Right lung (tissue), 10 donors: Measurements from ENCODE around the gene ULBP3. TPM values are rescaled to one million over a fixed set of nuclear protein-coding genes. Genes with fewer than 3 reads are reported as not detected.

ENCODE experiments used
- DNase-seq, 2 donors: peaks; one replicate each; pipeline ENCODE4 v3.0.0-alpha.2; 2013
- long read RNA-seq, 8 donors: transcript quantifications; one replicate each; lab custom pipeline, GENCODE V29; 2026
- polyA plus RNA-seq, 5 donors: library from polyadenylated mRNA; unstranded; fragments of 120-200 nt; gene quantifications; one replicate each; pipeline versions ENCODE4 v1.2.1 to v1.2.3, GENCODE V29; 2013; ENCODE audit warnings: inconsistent platforms in 1 of 5, low replicate concordance in 1 of 5; ENCODE audit not compliant: insufficient read length in 5 of 5, insufficient read depth in 1 of 5

The ULBP3 gene
- polyA plus RNA-seq, result 10 to 100 TPM in 3 of 5 donors, 1 to 10 TPM in 2; 8.6 to 13.0 (median 10.2) TPM
- long read RNA-seq, donor 1, transcript ULBP3-201 (5 exons, 988 nt), result major isoform, 10 of 11 reads
- long read RNA-seq, donor 1, partial matches to known transcripts, result 0 of 11 reads
- long read RNA-seq, donor 1, other reads (novel, unspliced or antisense), result 0 of 11 reads
- long read RNA-seq, donor 2, partial matches to known transcripts, result 0 of 4 reads
- long read RNA-seq, donor 2, other reads (novel, unspliced or antisense), result 0 of 4 reads
- long read RNA-seq, donor 3, partial matches to known transcripts, result 0 of 1 reads
- long read RNA-seq, donor 3, other reads (novel, unspliced or antisense), result 0 of 1 reads
- long read RNA-seq, donor 4, partial matches to known transcripts, result 0 of 2 reads
- long read RNA-seq, donor 4, other reads (novel, unspliced or antisense), result 0 of 2 reads
- long read RNA-seq, donor 5, result 0 reads
- long read RNA-seq, donor 6, transcript ULBP3-201 (5 exons, 988 nt), result major isoform, 5 of 5 reads
- long read RNA-seq, donor 6, partial matches to known transcripts, result 0 of 5 reads
- long read RNA-seq, donor 6, other reads (novel, unspliced or antisense), result 0 of 5 reads
- long read RNA-seq, donor 7, partial matches to known transcripts, result 0 of 3 reads
- long read RNA-seq, donor 7, other reads (novel, unspliced or antisense), result 0 of 3 reads
- long read RNA-seq, donor 8, partial matches to known transcripts, result 0 of 1 reads
- long read RNA-seq, donor 8, other reads (novel, unspliced or antisense), result 0 of 1 reads

DNA sequence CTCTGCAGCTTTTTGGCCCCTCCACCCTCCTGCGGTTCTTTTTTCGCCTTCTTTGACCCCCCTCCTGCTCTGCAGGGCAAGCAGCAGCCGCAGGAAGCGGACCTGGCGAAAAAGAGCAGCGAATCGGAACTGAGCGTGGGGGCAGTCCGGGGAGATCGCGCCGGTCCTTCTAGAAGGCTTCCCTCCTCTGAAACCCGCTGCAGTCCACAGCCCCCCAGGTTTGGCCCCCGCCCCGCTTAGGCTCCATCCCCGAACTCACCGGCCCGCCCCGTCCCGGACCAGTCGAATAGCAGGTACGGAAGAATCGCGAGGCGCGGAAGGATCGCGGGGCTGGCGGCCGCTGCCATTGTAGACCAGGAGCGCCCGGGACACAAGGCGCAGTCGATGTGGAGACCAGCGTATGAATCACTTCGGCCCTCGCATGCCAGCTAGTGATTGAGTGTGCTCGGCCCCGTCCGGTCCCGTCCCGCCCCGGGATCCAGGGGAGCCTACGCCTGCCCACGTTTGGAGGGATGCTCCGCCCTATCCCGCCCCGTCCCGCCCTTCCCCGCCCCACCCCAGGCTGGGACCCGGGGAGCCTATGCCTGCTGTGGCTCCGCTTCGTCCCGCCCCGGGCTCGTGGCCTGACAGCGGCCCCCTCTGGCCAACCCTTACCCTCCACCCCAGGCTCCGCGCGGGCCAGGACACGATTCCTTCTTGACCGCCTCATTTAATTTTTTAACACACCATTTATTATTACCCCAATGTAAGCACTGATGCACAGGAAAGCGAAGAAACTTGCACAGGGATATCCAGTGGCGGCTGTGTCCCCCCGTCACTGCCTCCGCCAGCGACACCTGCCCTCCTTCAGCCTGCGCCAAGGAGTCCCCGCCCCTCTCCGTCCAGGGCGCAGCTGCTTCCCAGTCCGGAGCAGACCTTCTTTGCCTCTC lies at the start of gene ULBP3:
Gene ULBP3, minus strand, starts transcription at position 402 of the 929 bp plus-strand sequence. Its CDS starts 55 bp downstream, at position 347.
- peak; percentile 77 to 84 for DNase-seq

DNA sequence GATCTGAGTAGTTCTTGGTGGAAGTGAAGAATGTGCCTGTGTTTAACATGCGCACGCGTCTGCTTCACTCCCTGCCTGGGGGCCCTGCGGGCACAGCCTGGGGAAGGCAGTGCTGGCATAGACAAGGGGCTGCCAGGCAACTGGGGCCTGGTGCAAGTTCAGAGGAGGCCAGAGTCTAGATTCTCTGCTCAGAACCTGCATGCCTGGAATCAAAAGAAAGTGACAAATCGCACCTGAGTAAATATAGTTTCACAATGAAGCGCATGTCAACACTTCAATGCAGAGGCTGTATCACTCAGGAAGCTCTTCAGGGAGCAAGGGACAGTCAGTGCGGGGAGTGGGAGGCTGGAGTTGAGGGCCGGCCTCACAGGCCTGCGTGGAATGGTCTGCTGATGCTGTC lies 49.7 kb upstream of the ULBP3 start:
- no peak for DNase-seq

GRCh38 chr6:150118203-150118602 lies 49.3 kb upstream of the ULBP3 start:
- DNase-seq, result no peak

DNA sequence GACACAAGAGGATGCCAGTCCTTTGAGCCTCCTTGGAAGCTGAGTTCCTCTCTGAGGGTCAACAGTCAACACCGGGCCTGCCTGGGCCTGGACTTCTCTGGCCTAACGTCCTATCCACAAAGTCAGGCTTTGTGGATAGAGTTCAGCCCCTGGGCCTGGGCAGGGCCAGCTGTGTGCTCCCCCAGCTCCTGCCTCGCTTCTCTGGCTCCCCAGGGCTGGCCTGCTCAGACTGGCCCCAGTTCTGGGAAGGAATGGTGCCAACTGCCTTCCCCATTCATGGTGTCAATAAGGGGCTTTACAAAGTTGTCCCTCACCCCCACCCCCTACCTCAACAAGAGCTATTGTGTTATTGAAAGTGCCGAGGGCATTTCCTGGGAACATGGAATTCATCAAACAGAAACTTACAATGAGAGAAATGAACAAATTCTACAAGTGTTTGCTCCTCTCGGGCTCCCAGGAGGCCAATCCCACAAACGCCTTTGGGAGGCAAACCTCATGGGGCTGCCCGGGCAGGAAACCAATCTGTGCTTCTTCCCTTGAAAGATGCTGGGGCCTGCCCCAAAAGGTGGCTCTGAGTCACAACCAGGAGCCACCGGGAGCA lies 47.4 kb upstream of the ULBP3 start:
- DNase-seq, result no peak

GRCh38 chr6:150115769-150116168 lies 46.8 kb upstream of the ULBP3 start:
- DNase-seq, result no peak

GRCh38 chr6:150112233-150112632 lies 43.3 kb upstream of the ULBP3 start:
- no peak for DNase-seq

DNA sequence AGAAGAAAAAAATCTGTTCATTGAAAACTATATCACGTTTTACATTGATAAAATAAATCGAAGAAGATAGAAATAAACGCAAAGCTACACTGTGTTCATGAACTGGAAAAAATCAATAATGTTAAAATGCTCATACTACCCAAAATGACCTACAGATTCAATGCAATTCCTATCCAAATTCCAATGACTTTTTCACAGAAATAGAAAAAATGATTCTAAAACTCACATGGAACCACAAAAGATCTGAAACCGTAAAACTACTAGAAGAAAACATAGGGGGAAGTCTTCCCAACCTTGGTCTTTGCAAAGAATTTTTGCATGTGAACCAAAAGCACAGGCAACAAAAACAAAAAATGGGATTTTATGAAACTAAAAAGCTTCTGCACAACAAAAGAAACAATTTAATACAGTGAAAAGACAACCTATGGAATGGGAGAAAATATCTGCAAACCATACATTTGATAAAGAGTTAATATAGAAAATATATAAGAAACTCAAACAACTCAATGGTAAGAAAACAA lies 33.9 kb upstream of the ULBP3 start:
- DNase-seq, result no peak

GRCh38 chr6:150100745-150101144 lies 31.8 kb upstream of the ULBP3 start:
- no peak for DNase-seq

GRCh38 chr6:150099953-150100352 lies 31.0 kb upstream of the ULBP3 start:
- no peak for DNase-seq

- no peak for DNase-seq
Measured at GRCh38 chr6:150099546-150099945, 30.6 kb upstream of the ULBP3 start.

DNA sequence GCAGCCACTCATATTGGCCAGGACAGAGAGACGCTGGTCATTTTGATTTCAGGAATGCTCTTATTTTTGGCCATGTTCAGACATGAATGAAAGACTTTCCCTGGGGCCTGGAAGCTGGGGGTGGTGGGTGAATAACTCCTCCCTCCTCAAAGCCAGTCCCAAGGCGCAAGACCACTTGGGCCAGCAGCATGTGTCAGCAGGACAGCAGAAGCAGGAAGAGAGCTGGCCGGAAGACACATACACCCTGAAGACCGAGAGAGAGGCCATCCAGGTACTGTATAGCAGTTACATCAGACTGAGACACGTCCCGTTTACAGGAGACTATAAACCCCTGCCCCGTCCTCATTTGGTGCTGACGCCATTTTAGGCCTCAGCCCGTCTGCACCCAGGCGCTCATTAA lies 29.2 kb upstream of the ULBP3 start:
- no peak for DNase-seq

- no peak for DNase-seq
Measured at GRCh38 chr6:150093397-150093796, 24.5 kb upstream of the ULBP3 start.

DNA sequence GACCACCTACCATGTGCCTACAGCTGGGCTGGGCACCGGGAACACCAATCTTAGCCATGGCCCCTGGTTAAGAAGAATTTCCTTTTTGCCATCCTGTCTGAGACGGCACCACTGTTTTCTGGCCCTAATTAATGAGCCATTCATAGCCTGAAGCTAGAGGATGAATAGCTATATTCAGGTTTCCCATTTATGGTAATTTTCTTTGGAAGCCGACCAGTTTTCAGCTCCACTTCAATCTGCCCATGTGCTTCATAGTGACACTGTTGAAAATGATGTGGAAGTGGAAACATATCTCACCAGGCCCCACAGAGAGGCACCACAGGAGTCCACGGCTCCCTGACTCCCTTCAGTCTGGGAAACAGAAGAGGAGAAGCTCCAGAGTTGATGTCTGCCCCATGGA lies 22.6 kb upstream of the ULBP3 start:
- no peak for DNase-seq

DNA sequence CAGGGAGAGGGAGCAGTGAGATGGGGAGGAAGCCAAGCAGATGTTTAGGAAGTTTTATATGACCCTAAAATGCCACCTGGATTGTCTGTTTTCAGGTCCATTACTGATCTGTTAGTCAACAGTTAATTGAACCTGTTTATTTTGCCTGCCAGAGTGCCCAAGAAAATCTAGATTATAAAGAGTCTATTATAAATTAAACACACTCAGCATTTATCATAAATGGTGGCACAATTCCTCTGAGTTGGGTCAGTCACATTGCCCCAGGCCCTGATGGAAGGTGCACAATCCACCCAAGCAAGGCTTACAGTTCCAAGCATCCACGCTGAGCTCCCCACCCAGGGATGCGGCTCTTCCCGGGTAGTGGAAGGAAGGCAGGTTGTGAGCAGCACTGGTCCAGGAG lies 21.4 kb upstream of the ULBP3 start:
- no peak for DNase-seq

DNA sequence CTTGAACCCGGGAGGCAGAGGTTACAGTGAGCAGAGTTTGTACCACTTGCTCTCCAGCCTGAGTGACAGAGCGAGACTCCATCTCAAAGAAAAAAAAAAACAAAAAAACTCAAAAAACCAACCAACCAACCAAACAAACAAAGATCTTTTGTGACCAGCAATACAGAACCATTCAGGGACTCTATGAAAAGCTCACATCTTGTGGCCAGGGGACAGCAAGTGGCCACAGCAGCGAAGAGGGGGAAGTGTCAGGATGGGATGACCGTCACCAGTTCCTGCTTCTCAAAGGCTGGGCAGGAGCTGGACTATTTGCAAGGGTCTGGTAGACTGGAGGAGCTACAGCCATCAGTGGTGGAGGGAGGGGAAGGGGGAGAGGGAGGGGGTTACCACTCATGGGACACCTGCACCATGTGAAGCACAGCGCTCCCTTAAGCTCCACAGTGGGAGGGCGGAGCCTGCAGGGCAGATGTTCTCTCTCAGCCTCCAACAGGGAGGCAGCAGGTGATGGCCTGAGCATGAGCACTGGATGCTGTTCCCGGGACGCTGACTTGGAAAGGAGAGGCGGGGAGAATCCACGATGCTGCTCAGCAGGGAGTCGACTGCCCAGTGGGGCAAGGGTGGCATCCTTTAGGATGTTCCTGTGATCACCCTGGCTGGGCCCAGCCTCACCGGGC lies 19.7 kb upstream of the ULBP3 start:
- no peak for DNase-seq

DNA sequence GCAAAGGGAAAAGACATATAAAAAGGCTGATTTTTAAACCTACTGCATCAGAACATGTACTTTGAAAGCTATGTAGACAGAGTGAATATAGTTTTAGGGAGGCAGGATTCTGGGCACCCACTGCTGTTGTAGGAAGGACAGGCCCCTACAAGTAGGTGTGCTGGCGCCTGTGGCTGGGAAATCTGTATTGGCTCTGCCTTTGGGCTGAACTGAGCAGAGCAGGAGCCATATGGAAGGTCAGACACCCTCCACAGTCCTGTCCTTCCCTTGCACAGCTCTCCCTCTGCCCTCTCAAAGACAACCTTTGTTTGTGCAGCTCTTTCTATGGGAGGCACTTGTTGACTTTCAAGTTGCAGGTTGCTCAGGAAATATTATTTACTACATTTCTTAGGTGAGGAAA lies 18.4 kb upstream of the ULBP3 start:
- no peak for DNase-seq

DNA sequence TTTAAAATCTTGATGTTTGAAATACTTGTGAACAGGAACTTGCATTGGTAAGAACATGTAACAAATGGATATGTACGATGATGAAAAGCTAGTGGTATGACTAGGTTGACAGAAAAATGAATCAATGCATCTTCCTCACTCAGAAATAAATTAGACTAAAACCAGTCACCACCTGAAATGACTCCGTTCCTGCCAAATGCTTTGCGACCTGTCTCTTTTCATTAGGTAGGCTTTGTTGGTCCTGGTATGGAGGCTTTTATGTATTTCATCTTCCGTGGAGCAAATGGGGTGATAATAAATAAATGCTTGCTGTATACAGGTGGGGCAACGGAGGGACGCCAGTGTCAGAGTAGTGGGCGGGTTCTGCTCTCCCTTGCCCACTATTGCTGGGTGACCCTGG lies 17.1 kb upstream of the ULBP3 start:
- DNase-seq, result no peak

DNA sequence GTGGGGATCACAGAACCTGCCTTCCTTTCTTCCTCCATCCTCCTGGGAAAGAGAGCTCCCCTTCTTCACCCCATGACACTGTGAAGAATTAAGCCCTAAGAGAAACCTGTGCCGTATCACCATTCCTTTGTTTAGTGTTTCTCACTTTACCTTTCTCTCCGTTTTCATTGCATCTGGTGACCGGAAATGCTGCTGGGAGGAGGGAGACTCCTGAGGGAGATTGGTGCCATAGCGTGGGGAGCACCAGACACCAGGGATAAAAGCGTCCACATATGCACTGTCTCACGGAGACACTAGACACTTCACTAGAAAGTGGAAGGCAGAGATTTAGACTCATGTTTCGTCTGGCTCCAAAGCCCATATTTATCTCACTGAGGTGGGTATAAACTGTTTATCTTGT lies 15.5 kb upstream of the ULBP3 start:
- DNase-seq, result no peak

GRCh38 chr6:150083839-150084238 lies 14.9 kb upstream of the ULBP3 start:
- no peak for DNase-seq

- no peak for DNase-seq
Measured at GRCh38 chr6:150081702-150082101, 12.8 kb upstream of the ULBP3 start.

DNA sequence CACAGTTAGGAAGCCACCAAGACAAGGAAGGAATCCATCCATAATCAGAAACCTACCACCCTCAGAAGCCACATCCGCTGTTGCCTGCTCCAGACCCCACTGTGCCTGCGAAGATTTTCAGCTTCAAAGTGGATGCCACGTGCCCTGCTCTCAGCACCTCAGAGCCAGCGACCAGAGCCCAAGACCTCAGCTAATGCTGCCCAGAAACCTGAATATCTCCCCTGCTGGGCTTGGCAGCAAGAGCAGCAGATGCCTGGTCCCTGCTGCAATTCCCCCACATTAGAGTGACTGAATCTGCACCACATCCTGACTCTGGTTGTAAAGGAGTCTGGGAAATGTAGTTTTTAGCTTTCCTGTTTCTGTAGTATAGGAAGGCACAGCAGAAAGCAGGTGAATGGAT lies 10.7 kb upstream of the ULBP3 start:
- DNase-seq, result no peak
